ENCODE measurements around the gene ABCA2.
"Not testable (repeated sequence)": the region's sequence is repeated elsewhere in the genome, so short reads cannot be mapped to it uniquely, and the experiment has no call there.

ABCA2 gene

DNA sequence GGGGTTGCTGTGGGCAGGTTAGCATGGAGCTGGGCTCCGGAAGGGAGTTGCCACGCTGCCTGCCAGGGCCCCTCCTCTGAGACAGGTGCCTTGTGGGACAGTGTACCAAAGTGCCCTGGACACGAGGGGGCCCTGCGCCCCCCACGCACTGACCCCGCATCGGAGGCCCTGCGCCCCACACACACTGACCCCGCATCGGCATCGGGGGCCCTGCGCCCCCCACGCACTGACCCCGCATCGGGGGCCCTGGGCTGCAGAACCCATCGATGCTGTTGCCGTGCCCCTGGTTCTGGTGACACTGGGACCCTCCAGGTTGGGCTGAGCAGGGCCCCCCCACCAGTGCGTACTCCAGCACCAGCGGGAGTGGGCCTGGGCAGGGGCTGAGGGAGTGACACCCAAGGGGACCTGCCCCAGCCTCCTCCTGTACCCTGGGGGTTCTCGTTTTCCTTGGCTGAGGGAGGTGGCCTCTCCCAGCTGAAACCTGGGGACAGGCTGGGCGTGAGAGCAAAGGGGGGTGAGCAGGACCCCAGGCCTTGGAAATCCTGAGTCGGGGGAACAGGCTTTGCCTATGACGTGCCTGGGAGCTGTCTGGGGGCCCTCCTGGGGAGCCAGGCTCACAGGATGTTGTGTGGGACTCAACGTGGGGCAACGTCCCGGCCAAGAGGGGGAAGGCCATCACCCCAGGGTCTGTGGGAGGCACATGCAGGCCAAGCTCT is 35.4 kb upstream of the ABCA2 start:
- Histone ChIP-seq H3K4me3 (no peak overlapping the region), H3K9ac (no peak overlapping the region), H4K20me1 (peaks cover 55% of the 10 kb centered on the region), H3K36me3 (peaks cover 45% of the 10 kb centered on the region), H3K9me3 (no peaks in the 10 kb centered on the region), H3K4me1 (peaks cover 20% of the 10 kb centered on the region), H3K27me3 (no peaks in the 10 kb centered on the region), H3K27ac (no peak overlapping the region), H3K4me2 (no peak overlapping the region)
- TF ChIP-seq Cebpa-rat (IDR thresholded peaks at IDR 0.05) = no peak

DNA sequence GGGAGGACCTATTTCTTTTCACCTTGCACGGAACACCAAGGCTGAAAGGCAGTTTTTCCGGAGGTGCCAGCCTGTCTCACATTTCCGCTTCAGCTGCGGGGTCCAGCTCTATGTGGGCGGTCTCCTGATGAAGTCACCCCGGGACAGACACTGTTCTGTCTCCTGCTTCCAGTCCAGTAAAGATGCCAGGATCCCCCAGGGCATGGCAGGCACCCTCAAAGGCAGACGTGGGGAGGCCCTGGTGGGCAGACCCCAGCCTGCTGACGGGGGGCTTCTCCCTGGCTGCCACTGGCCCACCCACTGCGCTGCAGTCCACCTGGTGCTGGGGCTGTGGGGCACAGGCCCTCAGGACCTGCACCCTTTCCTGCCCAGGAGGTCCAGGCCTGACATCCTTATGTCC is 34.8 kb upstream of the ABCA2 start:
- Histone ChIP-seq H3K36me3 (peaks cover 45% of the 10 kb centered on the region), H3K4me1 (peaks cover 14% of the 10 kb centered on the region), H4K20me1 (peaks cover 48% of the 10 kb centered on the region)
- not testable (repeated sequence) for H3K27me3 ChIP-seq, H3K4me3 ChIP-seq, H3K27ac ChIP-seq, H3K9me3 ChIP-seq, H3K4me2 ChIP-seq, H3K9ac ChIP-seq

DNA sequence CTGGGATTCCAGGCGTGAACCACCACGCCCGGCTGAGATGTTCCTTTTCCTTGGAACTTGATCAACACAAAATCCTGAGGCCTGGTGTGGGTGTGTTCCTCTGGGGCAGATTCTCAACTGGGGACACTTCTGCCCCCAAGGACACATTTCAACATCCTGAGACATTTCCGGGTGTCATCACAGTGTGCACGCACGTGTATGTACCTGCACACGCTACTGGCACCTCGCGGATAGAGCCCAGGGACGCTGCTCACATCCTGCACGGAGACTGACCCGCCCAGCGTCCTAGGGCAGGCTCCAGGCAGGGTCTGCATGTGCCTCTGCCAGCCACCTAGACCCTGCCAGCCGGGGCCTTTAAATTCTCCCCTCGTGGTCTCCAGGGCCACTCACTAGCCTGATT is 34.3 kb upstream of the ABCA2 start:
- H3K4me3 ChIP-seq = no peak overlapping the region
- no peaks in the 10 kb centered on the region for H3K27me3 ChIP-seq
- peaks cover 9% of the 10 kb centered on the region for H3K4me1 ChIP-seq
- no peaks in the 10 kb centered on the region for H3K9me3 ChIP-seq
- peaks cover 45% of the 10 kb centered on the region for H3K36me3 ChIP-seq
- TF ChIP-seq Cebpa-rat (IDR thresholded peaks at IDR 0.05) = no peak
- no peak overlapping the region for H3K4me2 ChIP-seq
- H4K20me1 ChIP-seq = peaks cover 44% of the 10 kb centered on the region
- no peak overlapping the region for H3K9ac ChIP-seq
- H3K27ac ChIP-seq = no peak overlapping the region

- H3K27ac ChIP-seq = no peak overlapping the region
- no peak overlapping the region for H3K4me3 ChIP-seq
- TF ChIP-seq Cebpa-rat (IDR thresholded peaks at IDR 0.05) = no peak
- H3K9ac ChIP-seq = no peak overlapping the region
- H3K4me2 ChIP-seq = no peak overlapping the region
- H3K27me3 ChIP-seq = peaks cover 32% of the 10 kb centered on the region
- no peaks in the 10 kb centered on the region for H3K9me3 ChIP-seq
- H4K20me1 ChIP-seq = peaks cover 26% of the 10 kb centered on the region
- H3K4me1 ChIP-seq = peaks cover 7% of the 10 kb centered on the region; the same call in 1 of the 2 replicates
- peaks cover 10% of the 10 kb centered on the region for H3K36me3 ChIP-seq
These were observed 30.6 kb upstream of the ABCA2 start for GRCh38 chr9:137058521-137059234.

DNA sequence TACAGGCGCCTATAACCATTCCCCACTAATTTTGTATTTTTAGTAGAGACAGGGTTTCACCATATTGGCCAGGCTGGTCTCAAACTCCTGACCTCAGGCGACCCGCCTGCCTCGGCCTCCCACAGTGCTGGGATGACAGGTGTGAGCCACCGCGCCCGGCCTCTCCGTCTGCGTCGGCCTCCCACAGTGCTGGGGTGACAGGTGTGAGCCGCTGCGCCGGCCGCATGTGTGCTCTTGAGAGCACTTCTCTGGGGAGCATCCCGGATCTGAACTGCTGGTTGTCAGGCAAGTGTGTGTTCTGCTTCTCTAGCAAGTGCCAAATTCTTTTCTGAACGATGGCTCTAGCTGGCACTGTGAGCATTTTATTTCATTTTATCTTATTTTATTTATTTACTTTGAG is 29.5 kb upstream of the ABCA2 start:
- Histone ChIP-seq H3K4me2 (no peak overlapping the region), H3K27ac (no peak overlapping the region)

DNA sequence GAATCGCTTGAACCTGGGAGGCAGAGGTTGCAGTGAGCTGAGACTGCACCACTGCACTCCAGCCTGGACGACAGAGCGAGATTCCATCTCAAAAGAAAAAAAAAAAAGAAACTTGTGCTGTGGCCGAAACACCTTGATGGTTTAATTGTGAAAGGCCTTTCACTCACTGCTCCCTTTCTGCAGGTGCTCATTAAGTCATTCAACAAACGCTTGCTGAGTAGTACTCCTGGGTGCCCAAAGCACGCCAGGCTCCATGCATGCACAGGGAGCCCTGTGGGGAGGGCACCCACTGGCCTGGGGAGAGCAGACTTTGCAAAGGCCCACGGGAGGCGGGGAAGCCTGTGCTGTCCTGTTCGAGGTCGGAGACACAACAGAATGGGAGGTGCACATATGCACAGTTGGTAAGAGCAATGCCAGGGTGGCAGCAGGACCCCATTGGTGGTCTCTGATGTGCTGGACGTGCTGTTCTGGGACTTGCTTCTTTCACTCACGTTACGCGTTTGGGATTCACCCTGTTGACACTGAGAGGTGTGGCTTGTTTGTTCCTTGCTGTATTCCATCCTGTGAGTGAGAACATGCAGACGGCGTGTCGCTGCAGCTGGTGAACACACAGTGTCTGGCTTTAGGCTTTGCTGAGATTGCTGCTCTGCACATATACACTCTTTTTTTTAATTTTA is 28.8 kb upstream of the ABCA2 start:
- Histone ChIP-seq H3K27me3 (peaks cover 50% of the 10 kb centered on the region), H3K4me2 (no peak overlapping the region), H3K36me3 (no peaks in the 10 kb centered on the region), H3K9ac (no peak overlapping the region), H3K9me3 (no peaks in the 10 kb centered on the region), H3K27ac (no peak overlapping the region), H3K4me3 (no peak overlapping the region), H3K4me1 (peaks cover 15% of the 10 kb centered on the region; the same call in 1 of the 2 replicates), H4K20me1 (peaks cover 35% of the 10 kb centered on the region; the same call in 1 of the 2 replicates)
- TF ChIP-seq Cebpa-rat (IDR thresholded peaks at IDR 0.05) = no peak

More for the DNA sequence above, 29.5 kb upstream of the ABCA2 start:
- peaks cover 43% of the 10 kb centered on the region for H3K27me3 ChIP-seq
- H4K20me1 ChIP-seq = peaks cover 31% of the 10 kb centered on the region; the same call in 1 of the 2 replicates
- no peaks in the 10 kb centered on the region for H3K9me3 ChIP-seq
- H3K4me1 ChIP-seq = peaks cover 17% of the 10 kb centered on the region; the same call in 1 of the 2 replicates
- H3K36me3 ChIP-seq = no peaks in the 10 kb centered on the region
- TF ChIP-seq Cebpa-rat (IDR thresholded peaks at IDR 0.05) = no peak
- no peak overlapping the region for H3K9ac ChIP-seq
- no peak overlapping the region for H3K4me3 ChIP-seq

- Histone ChIP-seq H3K9ac (no peak overlapping the region), H3K4me3 (no peak overlapping the region), H3K4me1 (peaks cover 15% of the 10 kb centered on the region; the same call in 1 of the 2 replicates), H3K36me3 (no peaks in the 10 kb centered on the region), H4K20me1 (peaks cover 47% of the 10 kb centered on the region; the same call in 1 of the 2 replicates), H3K27ac (no peak overlapping the region), H3K27me3 (peaks cover 62% of the 10 kb centered on the region), H3K4me2 (no peak overlapping the region), H3K9me3 (no peaks in the 10 kb centered on the region)
- TF ChIP-seq Cebpa-rat (IDR thresholded peaks at IDR 0.05) = no peak
These were observed 27.6 kb upstream of the ABCA2 start for GRCh38 chr9:137055385-137056364.

- H3K4me3 ChIP-seq = no peak overlapping the region
These were observed 26.9 kb upstream of the ABCA2 start for GRCh38 chr9:137054932-137055384.

More at GRCh38 chr9:137054932-137055384, 26.9 kb upstream of the ABCA2 start:
- H3K36me3 ChIP-seq = no peaks in the 10 kb centered on the region
- H3K9me3 ChIP-seq = no peaks in the 10 kb centered on the region
- no peak overlapping the region for H3K9ac ChIP-seq
- peaks cover 15% of the 10 kb centered on the region; the same call in 1 of the 2 replicates for H3K4me1 ChIP-seq
- no peak for TF ChIP-seq Cebpa-rat (IDR thresholded peaks at IDR 0.05)
- H3K27ac ChIP-seq = no peak overlapping the region
- H3K27me3 ChIP-seq = peaks cover 69% of the 10 kb centered on the region
- H4K20me1 ChIP-seq = peaks cover 54% of the 10 kb centered on the region
- no peak overlapping the region for H3K4me2 ChIP-seq
